SK-N-MC (cell line): Measurements from ENCODE around the gene MYOM3.

ENCODE experiments used
- DNase-seq: peaks from one replicate; pipeline ENCODE4 v3.0.0-alpha.2; 2011; ENCODE audit warnings: low read depth, low spot score
- H3K27ac ChIP-seq: fragments of 200-600 bp; sonication (generic); 2 replicates; pipeline ENCODE4 v1.5.1; 2016; ENCODE audit warnings: mixed run types
- H3K36me3 ChIP-seq: fragments of 200-600 bp; sonication (generic); 2 replicates; pipeline ENCODE4 v1.6.1; 2017; ENCODE audit warnings: antibody characterized with exemption, low read length, mixed read lengths; ENCODE audit not compliant: insufficient read depth
- H3K4me3 ChIP-seq: fragments of 200-600 bp; sonication (generic); 2 replicates; pipeline ENCODE4 v1.5.1; 2016
- H3K9ac ChIP-seq: fragments of 200-600 bp; sonication (generic); 2 replicates; pipeline ENCODE4 v1.8.0; 2017; ENCODE audit warnings: mixed run types, mixed read lengths; ENCODE audit not compliant: insufficient read length
- H3K9me3 ChIP-seq: fragments of 200-600 bp; sonication (generic); 2 replicates; pipeline ENCODE4 v1.6.1; 2017; ENCODE audit warnings: low read depth, mild to moderate bottlenecking, antibody characterized with exemption, low read length, moderate library complexity, mixed read lengths
- EZH2 ChIP-seq: fragments of 200-600 bp; sonication (generic); IDR thresholded peaks from one replicate; pipeline ENCODE4 v1.6.1; 2017; ENCODE audit warnings: antibody characterized with exemption
- FOXP2 ChIP-seq: optimal IDR thresholded peaks from 2 replicates; pipeline ENCODE3; 2011; ENCODE audit warnings: mild to moderate bottlenecking, moderate library complexity; ENCODE audit not compliant: insufficient read depth; ENCODE audit errors: extremely low read length, control extremely low read depth
- POLR2AphosphoS5 ChIP-seq: IDR thresholded peaks from 2 replicates; pipeline ENCODE4 v1.6.1; 2012; ENCODE audit warnings: mild to moderate bottlenecking, low read depth, low read length, borderline replicate concordance

The MYOM3 gene

DNA sequence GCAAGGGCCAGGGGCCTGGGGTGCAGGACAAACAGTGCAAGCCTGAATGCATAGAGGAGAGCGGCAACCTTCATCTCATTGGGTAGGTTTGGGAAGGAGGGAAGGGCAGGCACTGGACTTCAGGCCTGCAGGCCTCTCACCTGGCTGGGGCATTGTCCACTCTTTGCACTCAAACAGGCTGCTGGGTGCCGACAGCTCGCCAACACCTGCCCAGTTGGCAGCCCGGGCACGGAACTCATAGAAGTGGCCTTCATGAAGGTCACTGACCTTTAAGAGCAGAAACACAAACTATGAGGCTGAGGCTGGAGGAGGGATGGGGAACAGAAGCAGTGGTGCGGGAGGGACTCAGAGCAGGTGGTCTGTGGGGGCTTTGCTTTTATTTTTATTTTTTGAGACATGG lies 30.7 kb downstream of the MYOM3 start:
- no peak for DNase-seq
- Histone ChIP-seq H3K9ac (no peak overlapping the region), H3K9me3 (no peaks in the 10 kb centered on the region), H3K4me3 (no peak overlapping the region), H3K36me3 (no peaks in the 10 kb centered on the region), H3K27ac (no peak overlapping the region)
- TF ChIP-seq POLR2AphosphoS5 (no peak), EZH2 (no peak), FOXP2 (no peak)

DNA sequence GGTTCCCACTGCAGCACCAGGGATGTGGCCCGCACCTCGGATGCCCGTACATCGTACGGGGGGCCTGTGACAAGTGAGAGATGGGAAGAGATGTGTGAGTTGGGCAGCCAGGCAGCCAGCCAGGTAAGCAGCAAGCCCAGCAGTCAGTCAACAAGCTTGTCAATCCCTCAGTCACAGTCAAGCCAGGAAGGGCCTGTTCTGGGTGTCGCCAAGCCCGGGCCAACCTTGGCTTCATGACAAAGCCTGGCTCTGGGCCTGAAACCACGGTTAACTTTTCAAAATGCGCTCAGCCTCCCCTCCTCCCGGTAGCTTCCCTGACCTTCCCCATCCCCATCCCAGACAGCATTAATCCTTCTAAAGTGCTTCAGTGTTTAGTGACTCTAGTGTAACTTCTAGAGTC lies 31.8 kb downstream of the MYOM3 start:
- TF ChIP-seq EZH2 (no peak), POLR2AphosphoS5 (no peak)

DNA sequence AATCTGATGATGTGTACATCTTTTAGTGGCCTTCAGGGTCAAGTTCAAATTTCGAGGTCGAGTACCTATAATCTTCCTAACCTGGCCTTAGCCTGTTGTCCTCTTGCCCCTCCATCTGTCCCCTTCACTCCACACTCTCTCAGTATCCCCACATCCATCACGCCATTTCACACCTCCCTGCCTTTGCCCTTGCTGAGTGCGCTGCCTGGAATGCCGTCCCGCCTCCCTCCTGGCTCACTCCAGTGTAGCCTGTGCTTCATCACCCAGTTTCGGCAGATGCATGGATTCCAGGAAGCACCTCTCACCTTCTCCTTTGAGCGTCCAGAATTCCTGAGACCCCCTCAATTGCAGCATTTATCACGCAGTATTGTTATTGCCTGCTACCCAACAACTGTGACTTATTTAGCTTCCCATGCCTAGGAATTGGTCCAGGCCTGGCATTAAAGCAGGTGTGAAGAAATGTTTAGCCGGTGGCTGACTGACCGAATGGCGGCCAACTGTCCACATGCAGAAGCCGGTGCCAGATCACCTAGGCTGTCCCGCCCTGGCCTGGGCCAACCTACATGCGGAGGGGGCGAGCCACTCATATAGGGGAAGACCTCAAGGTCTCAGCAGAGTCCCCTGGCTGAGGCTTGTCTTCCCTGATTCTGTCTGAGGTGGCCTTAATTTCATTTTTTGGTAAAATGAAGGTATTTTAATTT lies 34.5 kb downstream of the MYOM3 start:
- H3K9me3 ChIP-seq: no peaks in the 10 kb centered on the region
- no peak overlapping the region for H3K9ac ChIP-seq
- no peak overlapping the region for H3K27ac ChIP-seq
- no peak for TF ChIP-seq FOXP2
- TF ChIP-seq POLR2AphosphoS5: no peak
- TF ChIP-seq EZH2: no peak
- H3K36me3 ChIP-seq: no peaks in the 10 kb centered on the region
- DNase-seq: no peak
- H3K4me3 ChIP-seq: no peak overlapping the region

More for the DNA sequence above, 31.8 kb downstream of the MYOM3 start:
- Histone ChIP-seq H3K4me3 (no peak overlapping the region), H3K9me3 (no peaks in the 10 kb centered on the region), H3K36me3 (no peaks in the 10 kb centered on the region), H3K9ac (no peak overlapping the region), H3K27ac (no peak overlapping the region)
- DNase-seq: no peak

DNA sequence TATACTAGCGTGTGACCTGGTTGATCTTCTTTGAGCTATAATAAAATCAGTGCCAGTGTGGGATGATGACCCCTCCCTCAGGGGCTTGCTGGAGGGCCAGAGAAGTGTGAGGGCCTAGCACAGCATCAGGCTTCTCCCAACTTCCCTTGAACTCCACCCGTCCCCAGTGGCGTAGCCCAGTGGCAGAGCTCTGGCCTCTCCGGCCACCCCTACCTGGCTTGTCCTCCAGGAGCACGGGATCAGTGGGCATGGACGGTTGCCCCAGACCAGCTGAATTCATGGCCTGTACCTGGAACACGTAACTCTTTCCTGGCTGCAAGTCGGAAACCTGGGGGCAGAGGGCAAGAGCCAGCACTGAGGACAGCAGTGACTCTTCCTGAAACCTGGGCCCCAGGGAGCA lies 36.0 kb downstream of the MYOM3 start:
- Histone ChIP-seq H3K36me3 (no peaks in the 10 kb centered on the region), H3K9me3 (no peaks in the 10 kb centered on the region), H3K27ac (no peak overlapping the region), H3K9ac (no peak overlapping the region), H3K4me3 (no peak overlapping the region)
- no peak for TF ChIP-seq POLR2AphosphoS5
- TF ChIP-seq EZH2: no peak
- TF ChIP-seq FOXP2: no peak
- no peak for DNase-seq

GRCh38 chr1:24075590-24075854 lies 36.4 kb downstream of the MYOM3 start:
- Histone ChIP-seq H3K9ac (no peak overlapping the region), H3K9me3 (no peaks in the 10 kb centered on the region), H3K36me3 (no peaks in the 10 kb centered on the region), H3K27ac (no peak overlapping the region), H3K4me3 (no peak overlapping the region)
- TF ChIP-seq EZH2 (no peak), POLR2AphosphoS5 (no peak), FOXP2 (no peak)
- no peak for DNase-seq

DNA sequence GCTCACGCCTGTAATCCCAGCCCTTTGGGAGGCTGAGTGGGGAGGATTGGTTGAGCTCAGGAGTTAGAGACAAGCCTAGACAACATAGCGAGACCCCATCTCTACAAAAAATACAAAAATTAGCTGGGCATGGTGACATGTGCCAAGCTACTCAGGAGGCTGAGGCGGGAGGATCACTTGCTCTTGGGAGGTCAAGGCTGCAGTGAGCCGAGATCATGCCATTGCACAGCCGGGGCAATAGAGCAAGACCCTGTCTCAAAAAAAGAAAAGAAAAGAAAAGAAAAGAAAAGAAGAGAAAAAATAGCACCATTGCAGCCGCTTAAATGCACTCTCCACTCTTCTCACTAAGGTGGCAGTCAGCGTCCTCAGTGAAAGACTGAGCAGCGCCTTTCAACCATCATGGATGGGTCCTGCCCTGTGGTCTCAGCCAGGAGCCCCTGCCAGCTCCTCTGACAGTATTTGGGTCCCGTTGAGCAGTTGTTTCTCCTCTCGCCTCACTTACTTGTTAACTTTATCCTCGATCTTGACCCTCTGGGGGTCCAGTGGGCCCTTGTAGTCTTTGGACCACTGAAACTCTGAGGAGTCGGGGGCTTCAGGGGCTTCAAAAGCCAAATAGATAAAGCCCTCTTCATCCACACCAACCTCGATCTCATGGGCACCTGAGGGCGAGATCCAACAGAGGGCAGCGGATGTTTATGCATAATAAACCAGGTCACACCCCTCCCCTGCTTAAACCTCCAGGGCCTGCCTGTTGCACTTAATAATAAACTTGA lies 36.9 kb downstream of the MYOM3 start:
- DNase-seq: no peak
- H3K36me3 ChIP-seq: no peaks in the 10 kb centered on the region
- H3K27ac ChIP-seq: no peak overlapping the region
- no peaks in the 10 kb centered on the region for H3K9me3 ChIP-seq
- H3K4me3 ChIP-seq: no peak overlapping the region
- no peak for TF ChIP-seq POLR2AphosphoS5
- TF ChIP-seq EZH2: no peak
- no peak for TF ChIP-seq FOXP2
- no peak overlapping the region for H3K9ac ChIP-seq

- no peaks in the 10 kb centered on the region for H3K9me3 ChIP-seq
- H3K27ac ChIP-seq: no peak overlapping the region
- TF ChIP-seq EZH2 (no peak), FOXP2 (no peak), POLR2AphosphoS5 (no peak)
- H3K36me3 ChIP-seq: no peaks in the 10 kb centered on the region
- no peak overlapping the region for H3K4me3 ChIP-seq
- H3K9ac ChIP-seq: no peak overlapping the region
- DNase-seq: no peak
Measured at GRCh38 chr1:24074196-24074595, 37.7 kb downstream of the MYOM3 start.

GRCh38 chr1:24071941-24072340 lies 40.0 kb downstream of the MYOM3 start:
- H3K27ac ChIP-seq: no peak overlapping the region
- H3K9ac ChIP-seq: no peak overlapping the region
- no peak overlapping the region for H3K4me3 ChIP-seq
- TF ChIP-seq FOXP2: no peak
- TF ChIP-seq EZH2: no peak
- TF ChIP-seq POLR2AphosphoS5: no peak
- H3K36me3 ChIP-seq: no peaks in the 10 kb centered on the region
- no peak for DNase-seq
- no peaks in the 10 kb centered on the region for H3K9me3 ChIP-seq
